ELF-1 (cell line): ENCODE results near the gene ERICH6.
"Not testable (repeated sequence)": the region's sequence is repeated elsewhere in the genome, so short reads cannot be mapped to it uniquely, and the experiment has no call there.

Source experiments
- DNase-seq: peaks from one replicate; pipeline ENCODE4 v3.0.0-alpha.2; 2016; ENCODE audit warnings: low read depth, low spot score

The ERICH6 gene

DNA sequence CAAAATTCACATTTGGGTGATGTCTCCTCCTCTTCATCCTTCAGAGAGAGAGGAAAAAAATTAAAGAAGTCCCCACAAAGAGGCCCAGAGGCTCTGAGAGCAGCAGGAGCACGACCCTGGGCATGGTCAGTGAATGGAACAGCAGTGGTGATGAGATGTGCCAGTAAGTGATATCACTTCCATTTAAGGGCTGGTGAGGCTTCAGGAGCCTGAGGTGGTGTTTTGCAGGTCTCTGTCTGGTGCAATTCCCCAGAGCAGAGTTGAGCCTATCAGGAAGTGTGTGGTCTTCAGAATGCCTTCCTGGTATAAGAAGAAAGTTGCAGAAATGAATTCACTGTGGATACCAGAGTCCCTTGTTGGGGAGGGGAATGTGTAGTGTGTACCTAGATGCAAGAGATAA is 21.4 kb downstream of the ERICH6 start:
- no peak for DNase-seq

DNA sequence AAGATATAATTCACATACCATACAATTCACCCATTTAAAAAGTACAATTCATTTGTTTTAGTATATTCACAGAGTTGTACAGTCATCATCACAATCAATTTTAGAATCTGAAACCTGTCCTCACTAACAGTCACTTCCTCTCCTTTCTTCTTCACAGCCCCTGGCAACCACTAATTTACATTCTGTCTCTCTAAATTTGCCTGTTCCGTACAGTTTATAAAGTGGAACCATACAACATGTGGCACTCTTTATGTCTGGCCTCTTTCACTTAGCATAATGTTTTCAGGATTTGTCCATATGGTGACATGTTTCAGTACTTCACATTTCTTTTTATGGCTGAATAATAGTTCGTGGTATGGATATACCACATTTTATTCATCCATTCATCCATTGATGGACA is 22.7 kb downstream of the ERICH6 start:
- no peak for DNase-seq

DNA sequence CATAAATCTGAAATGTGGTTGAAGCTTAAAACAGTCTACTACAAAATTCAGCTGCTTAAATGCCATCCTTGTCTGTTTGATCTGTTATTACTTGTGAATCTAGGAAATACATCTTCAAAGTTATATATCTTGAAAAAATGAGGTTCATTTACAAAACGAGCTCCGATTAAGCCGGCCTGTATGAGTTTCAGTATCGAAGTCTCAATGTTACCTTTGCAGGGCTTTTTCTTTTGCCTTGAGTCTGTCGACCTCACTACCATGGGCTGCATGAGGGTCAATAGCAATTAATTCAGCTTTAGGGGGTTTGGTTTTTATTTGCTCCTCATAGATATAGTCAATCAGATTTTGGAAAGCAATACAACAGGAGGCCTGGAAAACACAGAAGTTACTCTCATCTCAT is 23.2 kb downstream of the ERICH6 start:
- DNase-seq: no peak

DNA sequence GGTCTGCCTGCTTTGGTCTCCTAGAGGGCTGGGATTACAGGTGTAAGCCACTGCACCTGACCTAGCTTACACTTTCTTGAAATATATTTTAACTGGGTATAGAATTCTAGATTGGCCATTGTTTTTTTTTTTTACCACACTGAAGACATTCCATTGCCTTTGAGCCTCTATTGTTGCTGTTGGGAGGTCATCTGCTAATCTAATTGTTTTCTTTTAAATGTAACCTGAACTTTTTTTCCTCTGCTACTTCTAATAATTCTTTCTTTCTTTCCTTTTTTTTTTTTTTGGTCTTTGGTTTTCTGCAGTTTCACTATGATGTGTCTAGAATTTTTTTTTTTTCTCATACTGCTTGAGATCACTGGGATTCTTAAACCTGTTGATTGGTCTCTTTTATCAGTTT is 28.1 kb downstream of the ERICH6 start:
- no peak for DNase-seq

DNA sequence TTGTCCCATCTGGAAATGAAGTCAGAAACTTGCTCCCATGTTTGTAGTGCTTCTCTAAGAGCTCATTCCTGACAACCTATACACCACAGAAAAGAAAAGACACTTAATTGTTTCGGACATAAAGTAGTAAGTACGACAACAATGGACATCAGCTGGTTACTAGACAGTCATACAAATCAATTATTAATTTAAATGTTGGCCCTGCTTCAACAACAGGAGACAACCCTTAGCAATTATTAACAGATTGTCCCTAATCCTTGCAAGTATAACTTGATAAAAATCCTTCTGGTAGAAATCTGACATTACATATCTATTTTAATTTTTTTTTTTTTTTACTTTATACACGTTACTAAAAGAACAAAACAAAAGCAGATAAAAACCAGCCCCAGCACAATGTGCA is 29.8 kb downstream of the ERICH6 start:
- DNase-seq: no peak

DNA sequence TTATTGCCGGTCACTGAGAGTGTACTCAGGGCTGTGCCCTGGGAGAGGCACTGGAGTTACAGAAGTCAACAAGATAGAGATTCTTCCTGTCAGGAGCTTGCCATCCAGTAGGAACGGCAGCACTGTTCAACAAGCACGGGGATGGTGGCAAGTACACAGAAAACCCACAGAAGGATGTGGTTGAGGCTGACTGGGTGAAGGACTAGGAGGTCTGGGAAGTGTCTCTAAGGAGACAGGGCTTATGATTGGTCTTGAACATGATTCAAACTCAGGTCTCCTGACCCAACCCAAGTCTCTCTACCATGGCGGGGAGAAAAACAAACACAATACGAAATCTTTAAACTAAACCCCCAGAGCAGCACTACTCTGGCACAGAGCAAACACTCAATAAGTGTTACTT is 37.6 kb downstream of the ERICH6 start:
- DNase-seq: no peak

DNA sequence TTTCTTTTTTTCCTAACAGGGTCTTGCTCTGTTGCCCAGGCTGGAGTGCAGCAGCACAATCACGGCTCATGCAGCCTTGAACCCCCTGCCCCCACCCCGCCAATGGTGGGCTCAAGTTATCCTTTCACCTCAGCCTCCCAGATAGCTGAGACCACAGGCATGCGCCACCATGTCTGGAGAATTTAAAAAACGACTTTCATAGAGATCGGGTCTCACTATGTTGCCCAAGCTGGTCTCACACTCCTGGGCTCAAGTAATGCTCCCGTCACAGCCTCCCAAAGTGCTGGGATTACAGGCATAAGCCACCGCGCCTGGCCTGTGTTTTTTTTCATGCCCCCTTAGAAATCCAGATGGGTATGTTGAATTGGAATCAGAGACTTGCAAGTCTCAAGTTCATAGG is 40.3 kb downstream of the ERICH6 start:
- no peak for DNase-seq

DNA sequence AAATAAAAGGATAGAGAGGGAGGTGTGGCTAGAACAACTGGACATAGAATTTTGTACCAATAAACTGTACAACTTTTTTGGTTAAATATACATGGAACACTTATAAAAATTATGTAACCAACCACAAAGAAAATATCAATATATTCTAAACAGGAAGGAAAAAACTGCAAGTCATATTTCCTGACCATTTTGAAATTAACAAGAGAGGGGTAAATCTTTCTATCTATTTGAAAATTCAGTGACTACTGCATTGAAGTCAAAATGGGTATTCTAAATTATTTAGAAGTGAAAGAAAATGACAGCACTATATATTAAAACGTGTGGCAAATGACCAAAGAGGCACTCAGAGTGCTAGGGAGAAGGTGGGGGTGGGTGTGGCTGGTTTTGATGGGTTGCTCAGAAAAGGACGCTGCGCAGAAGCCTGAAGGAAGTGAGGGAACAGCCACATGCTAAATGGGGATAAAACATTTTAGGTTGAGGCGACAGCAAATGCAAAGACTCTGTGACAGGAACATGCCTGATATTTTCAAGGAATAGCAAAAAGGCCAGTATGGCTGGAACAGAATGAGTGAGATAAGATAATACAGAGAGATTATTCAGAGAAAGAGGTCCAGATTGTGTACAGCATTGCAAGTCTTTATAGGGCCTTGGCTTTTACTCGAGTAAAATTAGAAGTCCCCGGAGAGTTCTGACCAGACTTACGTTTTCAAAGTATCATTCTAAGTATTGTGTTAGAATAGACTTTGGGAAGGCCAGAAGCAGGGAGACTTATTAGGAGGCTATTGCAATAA is 41.1 kb downstream of the ERICH6 start:
- DNase-seq: no peak

DNA sequence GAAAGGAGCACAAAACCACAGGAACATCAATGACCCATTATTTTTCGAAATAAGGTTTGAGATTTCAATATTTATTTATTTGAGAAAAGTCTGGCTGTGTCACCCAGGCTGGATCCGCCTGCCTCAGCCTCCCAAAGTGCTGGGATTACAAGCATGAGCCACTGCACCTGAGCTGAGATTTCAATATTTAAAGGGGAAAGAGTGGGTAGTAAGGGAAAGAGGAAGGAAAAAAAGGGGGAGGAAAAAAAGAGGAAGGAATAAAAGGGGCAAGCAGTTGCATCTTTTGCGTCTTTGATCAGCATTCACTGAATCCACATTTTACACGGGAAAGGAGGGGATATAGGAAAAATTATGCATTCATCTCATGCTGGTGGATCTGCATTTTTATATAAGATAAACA is 47.4 kb downstream of the ERICH6 start:
- no peak for DNase-seq

DNA sequence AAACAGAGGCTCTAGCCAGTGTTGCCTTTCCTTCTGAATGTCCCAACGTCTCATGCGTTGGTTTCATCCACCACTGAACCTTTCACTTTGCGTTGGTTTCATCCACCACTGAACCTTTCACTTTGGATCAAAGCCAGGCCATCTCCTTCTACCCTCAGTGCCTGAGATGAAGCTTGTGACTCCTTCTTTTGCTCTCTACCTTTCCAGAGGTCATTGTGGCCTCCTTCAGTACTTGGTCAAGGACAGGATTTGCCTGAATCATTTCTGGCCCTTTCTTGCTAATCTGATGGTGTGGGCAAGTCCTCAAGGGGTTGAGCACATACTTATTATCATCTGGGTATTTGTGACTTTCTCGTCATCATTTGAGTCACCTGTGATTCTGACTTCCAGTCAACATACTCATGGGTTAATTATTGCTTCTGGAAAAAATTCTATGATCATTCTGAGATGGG is 50.6 kb downstream of the ERICH6 start:
- DNase-seq: no peak

DNA sequence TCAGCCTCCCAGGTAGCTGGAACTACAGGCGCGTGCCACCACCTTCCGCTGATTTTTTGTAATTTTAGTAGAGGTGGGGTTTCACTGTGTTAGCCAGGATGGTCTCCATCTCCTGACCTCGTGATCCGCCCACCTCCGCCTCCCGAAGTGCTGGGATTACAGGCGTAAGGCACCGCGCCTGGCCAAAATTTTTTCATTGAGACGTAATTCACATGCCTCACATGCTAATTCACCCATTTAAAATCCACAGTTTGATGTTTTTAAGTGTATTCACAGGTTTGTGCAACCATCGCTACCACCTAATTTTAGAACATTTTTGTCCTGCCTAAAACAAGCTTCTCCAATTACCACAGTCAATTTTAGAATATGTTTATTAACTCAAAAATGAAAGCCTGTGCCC is 63.5 kb downstream of the ERICH6 start:
- no peak for DNase-seq

DNA sequence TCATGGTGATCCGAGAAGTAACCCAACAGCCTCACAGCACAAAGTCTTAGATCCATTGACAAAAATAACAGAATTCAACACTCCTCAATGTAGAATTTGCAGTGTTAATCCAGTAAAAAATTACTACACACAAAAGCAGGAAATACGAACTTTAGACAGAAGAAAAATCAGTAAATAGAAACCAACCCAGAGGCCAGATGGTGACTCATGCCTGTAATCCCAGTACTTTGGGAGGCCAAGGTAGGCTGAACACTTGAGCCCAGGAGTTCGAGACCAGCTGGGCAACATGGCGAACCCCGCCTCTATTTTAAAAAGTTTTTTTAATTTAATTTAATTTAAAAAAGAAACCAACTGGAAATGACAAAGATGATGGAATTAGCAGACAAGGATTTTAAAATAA is 64.5 kb downstream of the ERICH6 start:
- no peak for DNase-seq

DNA sequence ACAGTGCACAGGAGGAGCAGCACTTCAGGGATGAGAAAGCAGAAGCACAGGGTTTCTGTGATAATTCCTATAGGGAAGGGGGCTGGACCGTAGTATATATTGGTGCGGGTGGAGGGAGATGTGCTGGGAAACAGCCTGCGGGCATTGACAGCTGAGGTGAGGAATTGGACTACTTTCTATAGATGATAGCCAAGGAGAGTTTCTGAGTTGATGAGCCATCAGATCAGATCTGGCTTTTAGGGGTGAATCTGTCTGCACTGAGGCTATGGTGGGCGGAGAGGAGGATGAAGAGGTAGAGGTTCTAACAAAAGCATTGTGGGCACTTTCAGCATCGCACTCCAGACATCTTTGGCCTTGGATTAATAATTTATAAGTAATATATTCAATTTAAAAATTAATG is 67.5 kb downstream of the ERICH6 start:
- DNase-seq: no peak

DNA sequence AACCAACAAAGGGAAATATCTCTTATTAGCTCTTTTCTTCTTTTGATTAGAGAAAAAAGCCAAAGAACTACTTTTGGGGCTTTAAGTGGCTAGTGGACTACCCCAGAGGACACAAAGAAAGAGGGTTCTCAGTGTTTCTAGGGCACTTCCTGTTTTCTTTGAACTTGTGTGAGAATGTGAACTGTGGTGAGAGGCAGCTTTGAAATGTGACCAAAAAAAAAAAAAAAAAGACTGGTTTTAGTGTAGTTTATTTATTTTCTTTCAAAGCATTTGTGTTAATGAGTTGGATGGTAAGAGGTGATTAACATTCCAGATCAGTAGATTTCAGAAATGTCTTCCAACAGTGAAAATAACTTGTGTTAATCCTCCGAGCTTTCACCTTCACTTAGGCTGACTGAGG is 68.2 kb downstream of the ERICH6 start:
- no peak for DNase-seq

DNA sequence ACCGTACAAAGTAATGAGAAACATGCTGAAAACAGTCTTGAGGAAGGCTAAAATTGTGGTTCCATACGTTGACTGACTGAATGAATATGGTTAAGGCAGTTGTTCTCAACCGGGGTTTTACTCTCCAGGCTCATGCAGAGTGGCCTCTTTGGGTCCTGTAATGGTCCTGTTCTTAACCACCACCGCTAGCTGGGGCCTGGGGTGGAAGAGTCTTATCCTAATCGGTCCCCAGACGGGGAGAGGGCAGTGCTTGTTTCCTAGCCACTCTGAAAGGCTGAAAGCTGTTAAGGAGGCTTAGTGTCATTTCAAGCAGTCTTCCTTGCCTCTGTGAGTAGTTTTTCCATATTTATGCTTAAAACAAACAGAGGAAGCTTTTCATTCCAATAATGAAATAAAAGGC is 68.6 kb downstream of the ERICH6 start:
- DNase-seq: no peak

DNA sequence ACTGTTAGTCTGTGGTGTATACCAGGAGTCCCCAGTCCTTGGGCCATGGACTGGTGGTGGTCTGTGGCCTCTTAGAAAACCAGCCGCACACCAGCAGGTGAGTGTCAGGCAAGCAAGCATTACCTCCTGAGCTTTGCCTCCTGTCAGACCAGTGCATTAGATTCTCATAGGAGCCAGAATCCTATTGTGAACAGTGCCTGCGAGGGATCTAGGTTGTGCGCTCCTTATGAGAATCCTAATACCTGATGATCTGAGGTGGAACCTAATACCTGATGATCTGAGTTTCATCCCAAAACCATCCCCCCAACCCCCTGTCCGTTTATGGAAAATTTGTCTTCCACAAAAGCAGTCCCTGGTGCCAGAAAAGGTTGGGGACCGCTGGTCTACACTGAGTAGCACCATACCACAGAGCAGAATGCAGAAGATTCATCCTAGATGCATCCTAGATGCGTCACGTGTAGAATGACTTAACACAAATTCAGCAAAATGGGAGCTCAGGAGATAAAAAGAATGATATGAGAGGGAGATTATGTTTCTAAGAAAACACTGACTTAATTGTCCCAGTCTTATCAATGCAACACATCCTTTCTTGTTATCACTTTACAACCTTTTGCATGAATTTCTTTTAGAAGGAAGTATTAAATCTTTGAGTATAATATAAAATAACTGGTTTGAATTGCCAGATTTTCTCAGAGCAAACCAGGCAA is 72.1 kb downstream of the ERICH6 start:
- DNase-seq: no peak

DNA sequence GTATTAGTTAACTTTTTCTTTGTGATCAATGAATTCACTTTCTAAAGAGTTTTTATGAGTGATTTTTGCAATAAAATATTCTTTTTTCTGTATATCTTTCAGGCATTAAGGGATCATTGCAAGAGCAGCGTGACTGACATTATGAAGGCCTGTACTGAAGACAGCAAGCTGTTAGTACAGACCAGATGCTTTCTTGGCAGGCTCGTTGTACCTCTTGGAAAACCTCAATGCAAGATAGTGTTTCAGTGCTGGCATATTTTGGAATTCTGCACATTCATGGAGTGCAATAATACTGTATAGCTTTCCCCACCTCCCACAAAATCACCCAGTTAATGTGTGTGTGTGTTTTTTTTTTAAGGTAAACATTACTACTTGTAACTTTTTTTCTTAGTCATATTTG is 76.2 kb downstream of the ERICH6 start:
- DNase-seq: no peak

DNA sequence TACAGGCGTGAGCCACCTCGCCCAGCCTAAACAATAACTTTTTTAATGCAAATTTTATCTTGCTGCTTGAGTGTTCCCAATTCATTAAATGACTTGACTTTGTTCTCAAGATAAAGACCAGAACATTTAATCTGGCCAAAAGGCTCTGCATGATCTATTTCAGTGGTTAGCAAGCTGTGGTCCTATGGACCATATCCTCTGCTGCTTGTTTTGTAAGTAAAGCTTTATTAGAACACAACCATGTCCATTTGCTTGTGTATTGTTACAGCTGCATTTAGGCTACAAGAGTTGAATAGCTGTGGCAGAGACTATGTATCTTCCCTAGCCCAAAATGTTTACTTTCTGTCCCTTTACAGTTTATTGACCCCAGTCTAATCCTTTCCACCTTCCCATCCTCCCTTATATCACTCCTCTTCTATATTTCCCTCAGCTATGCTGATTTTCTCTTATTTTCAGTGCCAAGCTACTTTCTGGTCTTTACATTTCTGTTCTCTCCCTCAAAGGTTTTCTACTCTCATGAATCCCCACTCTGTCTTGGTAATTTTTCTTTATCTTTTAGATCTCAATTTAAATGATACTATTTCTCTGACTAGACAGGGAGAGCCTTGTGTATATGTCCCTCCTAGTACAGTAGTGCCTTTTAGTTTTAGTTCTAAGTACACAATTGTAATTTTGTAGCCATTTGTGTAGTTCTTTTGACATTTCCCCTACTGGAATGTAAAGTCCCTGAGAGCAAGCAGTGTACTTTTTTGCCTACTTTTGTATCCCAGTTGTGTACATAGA is 77.4 kb downstream of the ERICH6 start:
- DNase-seq: no peak

DNA sequence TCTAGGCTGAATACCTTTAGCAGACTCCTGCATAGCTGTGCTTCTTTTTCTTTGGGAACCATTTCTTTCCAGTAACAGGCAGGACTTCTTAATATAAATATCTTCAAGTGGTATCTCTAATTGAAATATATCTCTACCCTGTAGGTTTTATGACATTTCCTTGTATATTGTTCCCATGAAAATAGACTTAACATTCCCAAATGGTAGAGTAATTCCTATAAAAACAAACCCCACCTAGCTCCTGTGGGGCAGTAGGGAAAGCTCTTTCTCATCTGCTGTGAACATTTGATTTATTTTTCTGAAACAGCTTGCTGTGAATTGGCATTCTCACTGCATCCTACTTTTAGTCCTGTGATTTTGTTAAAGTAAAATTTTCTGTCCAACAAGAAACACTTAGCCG is 79.8 kb downstream of the ERICH6 start:
- DNase-seq: no peak

DNA sequence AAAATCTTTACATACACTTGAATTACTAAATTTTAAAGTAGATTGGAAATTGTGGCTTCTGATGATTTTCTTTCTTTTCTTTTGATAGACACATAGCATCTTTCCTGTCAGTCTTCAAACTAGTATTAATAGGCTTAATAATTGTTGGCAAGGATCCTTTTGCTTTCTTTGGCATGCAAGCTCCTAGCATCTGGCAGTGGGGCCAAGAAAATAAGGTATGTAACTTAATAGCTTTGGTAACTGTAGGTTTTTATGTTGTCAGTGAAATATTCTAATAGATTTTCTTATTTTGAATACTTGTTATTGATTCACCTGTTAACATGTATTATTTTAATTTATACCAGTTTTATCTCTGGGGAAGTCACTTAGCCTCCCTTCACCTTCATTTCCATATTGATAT is 80.8 kb downstream of the ERICH6 start:
- not testable (repeated sequence) for DNase-seq

DNA sequence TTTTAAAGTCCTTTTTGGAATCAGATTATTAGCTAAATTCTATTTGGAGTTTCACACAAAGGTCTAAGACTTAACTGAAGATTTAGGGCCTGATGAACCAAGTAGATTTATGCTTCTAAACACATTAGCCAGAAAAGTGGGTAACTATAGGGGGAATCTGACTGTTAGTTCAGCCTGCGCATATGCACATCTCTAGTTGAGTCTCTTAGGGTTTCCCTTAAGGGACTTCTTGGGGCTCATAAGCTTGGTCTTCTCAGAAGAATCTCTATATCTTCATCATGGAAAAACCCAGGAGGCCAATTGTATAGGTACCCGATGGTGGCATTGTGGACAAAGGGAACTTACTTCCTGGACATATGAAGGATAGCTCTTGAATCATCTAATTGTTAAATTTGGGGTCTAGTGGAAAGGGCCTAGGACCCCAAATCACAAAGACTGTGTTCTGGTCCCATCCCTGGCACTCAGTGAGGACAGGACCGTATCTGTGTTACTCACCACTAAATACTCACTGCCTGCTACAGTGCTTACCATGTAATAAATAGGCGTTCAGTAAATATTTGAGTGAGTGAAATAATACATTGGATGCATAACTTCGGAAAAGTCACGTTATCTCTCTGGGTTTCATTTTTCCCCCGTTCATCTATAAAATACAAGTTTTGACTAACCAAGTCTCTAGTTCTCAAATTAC is 83.6 kb downstream of the ERICH6 start:
- no peak for DNase-seq
